ENCODE measurements around the gene TRIP12. TPM values are rescaled to one million over a fixed set of nuclear protein-coding genes. Genes with fewer than 3 reads are reported as not detected.

The TRIP12 gene
- total and polyA plus RNA-seq, 8 donors = 13.4 to 342 (median 117) TPM

- Histone ChIP-seq H3K9me3 (no peaks in the 10 kb centered on the region), H3K27ac (no peak overlapping the region), H3K36me3 (peaks cover 27 to 100% (median 97%) of the 10 kb centered on the region in 4 donors), H3K4me3 (no peak overlapping the region), H3K4me1 (no peaks in the 10 kb centered on the region), H3K27me3 (no peaks in the 10 kb centered on the region)
- TF ChIP-seq, protein P1, sequence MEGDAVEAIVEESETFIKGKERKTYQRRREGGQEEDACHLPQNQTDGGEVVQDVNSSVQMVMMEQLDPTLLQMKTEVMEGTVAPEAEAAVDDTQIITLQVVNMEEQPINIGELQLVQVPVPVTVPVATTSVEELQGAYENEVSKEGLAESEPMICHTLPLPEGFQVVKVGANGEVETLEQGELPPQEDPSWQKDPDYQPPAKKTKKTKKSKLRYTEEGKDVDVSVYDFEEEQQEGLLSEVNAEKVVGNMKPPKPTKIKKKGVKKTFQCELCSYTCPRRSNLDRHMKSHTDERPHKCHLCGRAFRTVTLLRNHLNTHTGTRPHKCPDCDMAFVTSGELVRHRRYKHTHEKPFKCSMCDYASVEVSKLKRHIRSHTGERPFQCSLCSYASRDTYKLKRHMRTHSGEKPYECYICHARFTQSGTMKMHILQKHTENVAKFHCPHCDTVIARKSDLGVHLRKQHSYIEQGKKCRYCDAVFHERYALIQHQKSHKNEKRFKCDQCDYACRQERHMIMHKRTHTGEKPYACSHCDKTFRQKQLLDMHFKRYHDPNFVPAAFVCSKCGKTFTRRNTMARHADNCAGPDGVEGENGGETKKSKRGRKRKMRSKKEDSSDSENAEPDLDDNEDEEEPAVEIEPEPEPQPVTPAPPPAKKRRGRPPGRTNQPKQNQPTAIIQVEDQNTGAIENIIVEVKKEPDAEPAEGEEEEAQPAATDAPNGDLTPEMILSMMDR (IDR thresholded peaks at IDR 0.05) = no peak
- no peak for TF ChIP-seq POLR2A (IDR thresholded peaks at IDR 0.05)
- TF ChIP-seq POLR2AphosphoS5 (IDR thresholded peaks at IDR 0.05) = no peak
- TF ChIP-seq EP300 (IDR thresholded peaks at IDR 0.05) = no peak
- intact Hi-C loops (cut with DNase I; ENCODE audit: low total_unique reads) = no loop called here
- peak in 1 of 2 donors; percentile 55 for DNase-seq
- 67 to 73% (median 70%) methylated on average over 3 of the region's 3 CpGs for WGBS, 5 donors
These were observed 111.0 kb downstream of the TRIP12 start for GRCh38 chr2:229810786-229811185.

- no peaks in the 10 kb centered on the region for H3K9me3 ChIP-seq
- peaks cover 0 to 8% (median 3%) of the 10 kb centered on the region in 4 donors for H3K4me1 ChIP-seq
- H3K27me3 ChIP-seq = no peaks in the 10 kb centered on the region
- H3K27ac ChIP-seq = no peak overlapping the region
- no peak for DNase-seq
- WGBS, 5 donors = 83 to 88% (median 87%) methylated on average over 6 of the region's 6 CpGs
- H3K36me3 ChIP-seq = peaks cover 44 to 99% (median 99%) of the 10 kb centered on the region in 4 donors
- intact Hi-C loops (cut with DNase I; ENCODE audit: low total_unique reads) = loop anchor here (10.0 kb wide), 1 partner anchor 119 kb away; the partner anchor contains the start of genes FBXO36 and TRIP12
- TF ChIP-seq POLR2AphosphoS5 (IDR thresholded peaks at IDR 0.05) (no peak), POLR2A (IDR thresholded peaks at IDR 0.05) (no peak), EP300 (IDR thresholded peaks at IDR 0.05) (no peak)
- TF ChIP-seq, protein P1 (IDR thresholded peaks at IDR 0.05) = no peak
- no peak overlapping the region for H3K4me3 ChIP-seq
These were observed 116.2 kb downstream of the TRIP12 start for GRCh38 chr2:229805559-229805958.

DNA sequence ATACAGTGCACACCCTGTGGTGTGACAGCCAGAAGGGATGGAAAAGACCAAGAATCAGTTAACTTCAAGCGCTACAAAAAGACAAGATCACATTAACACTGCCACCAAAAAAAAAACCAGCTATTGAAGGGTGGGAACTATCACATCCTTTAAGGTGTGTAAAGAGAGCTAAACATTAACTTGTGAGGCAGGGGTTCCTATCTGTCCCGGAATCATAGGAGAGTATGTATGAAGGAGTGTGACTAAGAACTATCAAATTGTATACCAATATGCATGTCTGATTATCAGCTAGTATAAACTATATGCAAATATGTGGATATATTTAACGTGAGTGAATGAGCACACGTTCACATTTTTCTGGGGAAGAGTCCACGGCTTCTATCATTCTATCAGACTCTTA is 119.0 kb downstream of the TRIP12 start:
- intact Hi-C loops (cut with DNase I; ENCODE audit: low total_unique reads) = loop anchor here (10.0 kb wide), 1 partner anchor 122 kb away; the partner anchor contains the start of genes FBXO36 and TRIP12
- peaks cover 0 to 12% (median 5%) of the 10 kb centered on the region in 4 donors for H3K4me1 ChIP-seq
- WGBS, 5 donors = 30 to 51% (median 38%) methylated on average over 5 of the region's 5 CpGs
- peaks cover 49 to 99% (median 95%) of the 10 kb centered on the region in 4 donors for H3K36me3 ChIP-seq
- no peak overlapping the region for H3K4me3 ChIP-seq
- no peak for DNase-seq
- H3K9me3 ChIP-seq = no peaks in the 10 kb centered on the region
- H3K27me3 ChIP-seq = no peaks in the 10 kb centered on the region
- TF ChIP-seq POLR2AphosphoS5 (IDR thresholded peaks at IDR 0.05) (no peak), EP300 (IDR thresholded peaks at IDR 0.05) (no peak), POLR2A (IDR thresholded peaks at IDR 0.05) (no peak)
- TF ChIP-seq, protein P1 (IDR thresholded peaks at IDR 0.05) = no peak
- no peak overlapping the region for H3K27ac ChIP-seq

DNA sequence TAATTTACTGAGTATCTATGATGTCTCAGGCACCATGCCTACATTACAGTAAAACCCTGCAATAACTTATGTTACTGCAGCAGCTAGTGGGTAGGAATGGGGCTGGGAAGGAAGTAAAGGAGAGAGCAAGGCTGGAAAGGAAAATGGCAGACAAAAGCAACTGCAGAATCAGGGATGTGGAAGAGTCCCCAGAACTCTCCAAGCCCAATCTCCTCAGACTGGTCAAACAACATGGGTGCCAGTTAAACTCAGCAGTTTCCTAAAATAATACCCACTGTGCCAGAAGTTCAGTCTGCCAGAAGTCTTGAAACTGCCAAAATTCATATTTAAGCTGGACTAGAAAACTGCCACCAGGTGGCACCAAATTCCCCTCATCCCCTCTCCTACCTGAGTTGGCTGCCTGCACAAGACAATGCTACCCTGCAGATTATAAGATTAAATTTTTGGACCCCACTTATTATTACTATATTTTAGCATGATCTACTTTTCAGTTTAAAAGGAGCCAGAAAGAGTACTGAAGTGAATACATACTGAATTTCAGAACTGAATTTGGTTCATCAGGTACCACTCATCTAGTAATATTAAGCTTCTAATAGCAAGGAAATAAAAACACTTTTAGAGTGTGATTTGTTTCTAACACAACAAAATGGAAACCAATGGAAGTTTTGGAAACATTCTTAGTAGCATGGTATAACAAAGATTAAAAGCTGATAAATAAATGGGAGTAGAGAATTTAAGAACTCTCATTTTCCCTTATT is 120.6 kb downstream of the TRIP12 start:
- intact Hi-C loops (cut with DNase I; ENCODE audit: low total_unique reads) = loop anchor here (10.0 kb wide), 1 partner anchor 124 kb away; the partner anchor contains the start of genes FBXO36 and TRIP12
- H3K27me3 ChIP-seq = no peaks in the 10 kb centered on the region
- no peak for TF ChIP-seq EP300 (IDR thresholded peaks at IDR 0.05)
- TF ChIP-seq, protein P1 (IDR thresholded peaks at IDR 0.05) = peak in 5 of 7 experiments; percentile 29 to 71 (median 63)
- peaks cover 54 to 99% (median 95%) of the 10 kb centered on the region in 4 donors for H3K36me3 ChIP-seq
- peak; percentile 68 to 87 for DNase-seq
- no peaks in the 10 kb centered on the region for H3K9me3 ChIP-seq
- H3K4me3 ChIP-seq = no peak overlapping the region
- H3K4me1 ChIP-seq = peaks cover 0 to 12% (median 5%) of the 10 kb centered on the region in 4 donors
- H3K27ac ChIP-seq = no peak overlapping the region
